Smooth muscle cell (in vitro differentiated cells): ENCODE results near the gene SLC6A20. TPM values are rescaled to one million over a fixed set of nuclear protein-coding genes. Genes with fewer than 3 reads are reported as not detected.

Source experiments
- DNase-seq: peaks from one replicate; lab custom pipeline; 2025; ENCODE audit not compliant: unreplicated experiment; lab: John Stamatoyannopoulos, UW
- H2AFZ ChIP-seq: fragments of 200-600 bp; sonication (generic); 2 replicates; pipeline ENCODE4 v1.6.0; 2016; ENCODE audit warnings: antibody characterized with exemption, low read depth, mild to moderate bottlenecking
- H3F3A ChIP-seq: fragments of 200-600 bp; sonication (generic); 2 replicates; pipeline ENCODE4 v1.6.0; 2017; ENCODE audit warnings: antibody characterized with exemption, low read depth
- H3K27ac ChIP-seq: fragments of 200-600 bp; sonication (generic); 2 replicates; pipeline ENCODE4 v1.5.1; 2016; ENCODE audit warnings: low read depth, mild to moderate bottlenecking
- H3K27me3 ChIP-seq: fragments of 200-600 bp; sonication (generic); 2 replicates; pipeline ENCODE4 v1.6.1; 2016; ENCODE audit warnings: low read depth, mild to moderate bottlenecking
- H3K36me3 ChIP-seq: fragments of 200-600 bp; sonication (generic); 2 replicates; pipeline ENCODE4 v1.5.1; 2016; ENCODE audit warnings: low read depth
- H3K4me1 ChIP-seq: fragments of 200-600 bp; sonication (generic); 2 replicates; pipeline ENCODE4 v1.5.1; 2016; ENCODE audit warnings: low read depth
- H3K4me2 ChIP-seq: fragments of 200-600 bp; sonication (generic); 2 replicates; pipeline ENCODE4 v1.6.0; 2016; ENCODE audit warnings: mild to moderate bottlenecking
- H3K4me3 ChIP-seq: fragments of 200-600 bp; sonication (generic); 2 replicates; pipeline ENCODE4 v1.5.1; 2016; ENCODE audit warnings: mild to moderate bottlenecking
- H3K79me2 ChIP-seq: fragments of 200-600 bp; sonication (generic); 2 replicates; pipeline ENCODE4 v1.6.0; 2016; ENCODE audit warnings: low read depth, mild to moderate bottlenecking
- H3K9ac ChIP-seq: fragments of 200-600 bp; sonication (generic); 2 replicates; pipeline ENCODE4 v1.6.0; 2016; ENCODE audit warnings: low read depth
- H3K9me3 ChIP-seq: fragments of 200-600 bp; sonication (generic); replicated peaks from 2 replicates; pipeline ENCODE4 v1.5.1; 2016; ENCODE audit warnings: low read depth
- H4K20me1 ChIP-seq: fragments of 200-600 bp; sonication (generic); 2 replicates; pipeline ENCODE4 v1.6.0; 2016; ENCODE audit warnings: low read depth
- CTCF ChIP-seq: fragments of 200-600 bp; sonication (generic); IDR thresholded peaks from 2 replicates; pipeline ENCODE4 v1.5.1; 2017; ENCODE audit warnings: borderline replicate concordance, mild to moderate bottlenecking, antibody characterized with exemption; ENCODE audit not compliant: insufficient read depth, poor library complexity, severe bottlenecking
- WGBS: methylation state at CpG from one replicate; pipeline ENCODE4 v1.1.7; 2016; ENCODE audit warnings: low lambda C conversion rate; 5-methylcytosine and 5-hydroxymethylcytosine counted together
- polyA plus RNA-seq: library from polyadenylated mRNA; unstranded; fragments of >200 nt; fragmentation: Nextera tagmentation; extraction: Ambion mirVana; gene quantifications from 2 replicates; pipeline ENCODE4 v1.2.1, GENCODE V29; 2016
- total RNA-seq: library from RNA; depleted of rRNA; stranded (reverse); fragments of >200 nt; gene quantifications from 2 replicates; pipeline ENCODE4 v1.2.3, GENCODE V29; 2014

SLC6A20 gene
- total and polyA plus RNA-seq, 2 experiments from 2014 or later: 0.10 to 0.49 TPM

GRCh38 chr3:45719655-45720487 lies 76.5 kb downstream of the SLC6A20 start:
- H3K4me3 ChIP-seq: no peak overlapping the region
- no peaks in the 10 kb centered on the region for H3F3A ChIP-seq
- H4K20me1 ChIP-seq: peaks cover 3% of the 10 kb centered on the region
- peaks cover 7% of the 10 kb centered on the region for H3K79me2 ChIP-seq
- no peak overlapping the region for H3K27ac ChIP-seq
- H3K27me3 ChIP-seq: no peaks in the 10 kb centered on the region
- no peak for TF ChIP-seq CTCF
- H3K9ac ChIP-seq: no peak overlapping the region
- H3K36me3 ChIP-seq: peaks cover 20% of the 10 kb centered on the region
- H2AFZ ChIP-seq: no peak overlapping the region
- DNase-seq: no peak
- no peak overlapping the region for H3K4me2 ChIP-seq
- 91% methylated on average over 3 of the region's 3 CpGs for WGBS
- no peaks in the 10 kb centered on the region for H3K9me3 ChIP-seq
- no peaks in the 10 kb centered on the region for H3K4me1 ChIP-seq

- Histone ChIP-seq H3K9ac (no peak overlapping the region), H2AFZ (no peak overlapping the region), H3K4me3 (no peak overlapping the region), H3K27ac (no peak overlapping the region), H3K9me3 (no peaks in the 10 kb centered on the region), H3F3A (no peaks in the 10 kb centered on the region), H3K79me2 (no peaks in the 10 kb centered on the region), H4K20me1 (peaks cover 14% of the 10 kb centered on the region), H3K4me1 (no peaks in the 10 kb centered on the region), H3K27me3 (no peaks in the 10 kb centered on the region), H3K4me2 (no peak overlapping the region), H3K36me3 (peaks cover 8% of the 10 kb centered on the region)
- WGBS: 99% methylated on average over 3 of the region's 3 CpGs
- DNase-seq: no peak
- no peak for TF ChIP-seq CTCF
Observed at GRCh38 chr3:45716790-45717336, 79.5 kb downstream of the SLC6A20 start.

- Histone ChIP-seq H3K4me1 (no peaks in the 10 kb centered on the region), H3K4me2 (no peak overlapping the region), H3K27ac (no peak overlapping the region), H3K36me3 (peaks cover 6% of the 10 kb centered on the region), H4K20me1 (peaks cover 22% of the 10 kb centered on the region), H3K79me2 (no peaks in the 10 kb centered on the region), H2AFZ (no peak overlapping the region), H3K27me3 (no peaks in the 10 kb centered on the region), H3K4me3 (no peak overlapping the region), H3K9me3 (no peaks in the 10 kb centered on the region), H3K9ac (no peak overlapping the region), H3F3A (no peaks in the 10 kb centered on the region)
- WGBS: 40% methylated on average over 2 of the region's 2 CpGs
- no peak for TF ChIP-seq CTCF
- DNase-seq: no peak
Observed at GRCh38 chr3:45715945-45716344, 80.4 kb downstream of the SLC6A20 start.
